Spinal cord (tissue), 10 donors: Measurements from ENCODE around the gene PSME3. TPM values are rescaled to one million over a fixed set of nuclear protein-coding genes. Genes with fewer than 3 reads are reported as not detected.
A peak's percentile ranks its signal among the peaks of the same experiment; 100 is the strongest.
"Not testable (repeated sequence)": the region's sequence is repeated elsewhere in the genome, so short reads cannot be mapped to it uniquely, and the experiment has no call there.

ENCODE experiments used
- DNase-seq, 6 donors: peaks; one replicate each; pipeline versions ENCODE4 v3.0.0 to v3.0.0-alpha.2; 2013 to 2015; ENCODE audit warnings: low spot score in 6 of 6, low read depth in 4 of 6
- H3K27ac ChIP-seq: one replicate; pipeline ENCODE4 v1.5.1; 2013; ENCODE audit warnings: low read depth, low read length, control low read depth
- H3K27me3 ChIP-seq: one replicate; pipeline ENCODE4 v1.6.1; 2013; ENCODE audit warnings: low read length; ENCODE audit not compliant: control insufficient read depth, insufficient read depth
- H3K36me3 ChIP-seq: one replicate; pipeline ENCODE4 v1.6.1; 2013; ENCODE audit warnings: low read length; ENCODE audit not compliant: control insufficient read depth, insufficient read depth
- H3K4me1 ChIP-seq: one replicate; pipeline ENCODE4 v1.6.1; 2013; ENCODE audit warnings: low read length; ENCODE audit not compliant: control insufficient read depth, insufficient read depth
- H3K4me3 ChIP-seq: one replicate; pipeline ENCODE4 v1.5.1; 2013; ENCODE audit warnings: low read depth, low read length, control low read depth
- H3K9me3 ChIP-seq: one replicate; pipeline ENCODE4 v1.6.1; 2013; ENCODE audit warnings: low read length; ENCODE audit not compliant: control insufficient read depth, insufficient read depth
- WGBS: methylation state at CpG from one replicate; pipeline ENCODE4 v1.1.5; 2013; ENCODE audit warnings: missing lambda C conversion rate; ENCODE audit not compliant: insufficient coverage; 5-methylcytosine and 5-hydroxymethylcytosine counted together
- polyA plus RNA-seq, 2 donors: library from polyadenylated mRNA; unstranded; fragments of 120-200 nt; gene quantifications; one replicate each; pipeline ENCODE4 v1.2.1, GENCODE V29; 2013; ENCODE audit not compliant: insufficient read length in 2 of 2
- small RNA-seq: library from RNA; depleted of rRNA; stranded (forward); fragments of <200 nt; gene quantifications from one replicate; pipeline ENCODE3, GENCODE V24; 2014; ENCODE audit warnings: low replicate concordance
- total RNA-seq, 2 donors: library from RNA; depleted of rRNA in 1 of 2; stranded (reverse); fragments of 120-200 nt in 1 of 2; fragments of >200 nt in 1 of 2; gene quantifications; one replicate each; pipeline versions ENCODE4 v1.2.3 to v1.2.4, GENCODE V29; 2013 to 2014
- donor health status: healthy.

The PSME3 gene
- total and polyA plus RNA-seq, 4 donors: 55.8 to 98.5 (median 77.9) TPM

GRCh38 chr17:42882166-42882565 is 49.0 kb downstream of the PSME3 start:
- no peak overlapping the region for H3K4me3 ChIP-seq
- H3K9me3 ChIP-seq: no peaks in the 10 kb centered on the region
- H3K27me3 ChIP-seq: peaks cover 15% of the 10 kb centered on the region
- no peak for DNase-seq
- peaks cover 18% of the 10 kb centered on the region for H3K4me1 ChIP-seq
- H3K27ac ChIP-seq: no peak overlapping the region
- 95% methylated on average over 7 of the region's 8 CpGs for WGBS
- H3K36me3 ChIP-seq: no peaks in the 10 kb centered on the region

GRCh38 chr17:42883802-42884558 is 50.8 kb downstream of the PSME3 start:
- H3K27me3 ChIP-seq: peaks cover 4% of the 10 kb centered on the region
- no peak for DNase-seq
- H3K4me1 ChIP-seq: peaks cover 18% of the 10 kb centered on the region
- WGBS: 93% methylated on average over 3 of the region's 7 CpGs
- no peak overlapping the region for H3K4me3 ChIP-seq
- H3K27ac ChIP-seq: no peak overlapping the region
- H3K36me3 ChIP-seq: no peaks in the 10 kb centered on the region
- no peaks in the 10 kb centered on the region for H3K9me3 ChIP-seq

- not testable (repeated sequence) for H3K36me3 ChIP-seq, H3K27me3 ChIP-seq, DNase-seq, H3K4me3 ChIP-seq, H3K9me3 ChIP-seq, H3K27ac ChIP-seq
- WGBS: 100% methylated on average over 1 of the region's 3 CpGs
- peaks cover 12% of the 10 kb centered on the region for H3K4me1 ChIP-seq
These were observed 52.6 kb downstream of the PSME3 start for GRCh38 chr17:42885806-42886205.

- Histone ChIP-seq H3K27me3 (no peaks in the 10 kb centered on the region), H3K27ac (no peak overlapping the region), H3K9me3 (no peaks in the 10 kb centered on the region), H3K4me1 (peaks cover 9% of the 10 kb centered on the region), H3K36me3 (no peaks in the 10 kb centered on the region), H3K4me3 (no peak overlapping the region)
- 65% methylated on average over 13 of the region's 15 CpGs for WGBS
- DNase-seq: no peak
These were observed 53.3 kb downstream of the PSME3 start for GRCh38 chr17:42886283-42887176.

- peaks cover 15% of the 10 kb centered on the region for H3K4me1 ChIP-seq
- no peak for DNase-seq
- no peak overlapping the region for H3K27ac ChIP-seq
- H3K9me3 ChIP-seq: no peaks in the 10 kb centered on the region
- H3K36me3 ChIP-seq: no peaks in the 10 kb centered on the region
- H3K4me3 ChIP-seq: no peak overlapping the region
- H3K27me3 ChIP-seq: no peaks in the 10 kb centered on the region
- 90% methylated on average over 6 of the region's 7 CpGs for WGBS
These were observed 56.6 kb downstream of the PSME3 start for GRCh38 chr17:42889809-42890208.

GRCh38 chr17:42891539-42892152 is 58.4 kb downstream of the PSME3 start:
- Histone ChIP-seq H3K27me3 (no peaks in the 10 kb centered on the region), H3K4me1 (peaks cover 14% of the 10 kb centered on the region), H3K27ac (peak overlapping the region; percentile 52), H3K36me3 (no peaks in the 10 kb centered on the region), H3K4me3 (no peak overlapping the region), H3K9me3 (no peaks in the 10 kb centered on the region)
- peak in 1 of 6 donors; percentile 30 for DNase-seq
- WGBS: 30% methylated on average over 9 of the region's 10 CpGs

GRCh38 chr17:42893359-42893758 is 60.2 kb downstream of the PSME3 start:
- DNase-seq: no peak
- peaks cover 11% of the 10 kb centered on the region for H3K4me1 ChIP-seq

More at GRCh38 chr17:42893359-42893758, 60.2 kb downstream of the PSME3 start:
- Histone ChIP-seq H3K27ac (no peak overlapping the region), H3K4me3 (no peak overlapping the region), H3K9me3 (no peaks in the 10 kb centered on the region), H3K27me3 (no peaks in the 10 kb centered on the region), H3K36me3 (no peaks in the 10 kb centered on the region)
- 80% methylated on average over 1 of the region's 4 CpGs for WGBS

Small RNA genes within 50 kb of the gene (small RNA-seq; reads per million reads assigned to genes)
- gene MIR6781 (not detected), gene RNU6-287P (not detected)

Other genes starting within 250 kb of the PSME3 start
- gene RETREG3, start 224.0 kb upstream of the PSME3 start, total RNA-seq: 10 to 100 TPM; 41.1 to 50.4 TPM
- gene RETREG3, start 224.0 kb upstream of the PSME3 start, polyA plus RNA-seq: 10 to 100 TPM; 30.0 to 41.7 TPM
- gene TUBG1, start 223.7 kb upstream of the PSME3 start, total RNA-seq: 10 to 100 TPM; 17.0 to 42.9 TPM
- gene TUBG1, start 223.7 kb upstream of the PSME3 start, polyA plus RNA-seq: 10 to 100 TPM; 56.9 to 67.4 TPM
- gene TUBG2, start 174.1 kb upstream of the PSME3 start, total RNA-seq: 10 to 100 TPM; 21.1 to 26.9 TPM
- gene TUBG2, start 174.1 kb upstream of the PSME3 start, polyA plus RNA-seq: 10 to 100 TPM; 62.2 to 85.6 TPM
- gene PLEKHH3, start 156.4 kb upstream of the PSME3 start, total RNA-seq: 10 to 100 TPM in 1 of 2 donors, 1 to 10 TPM in 1; 5.5 to 23.7 TPM
- gene PLEKHH3, start 156.4 kb upstream of the PSME3 start, polyA plus RNA-seq: 10 to 100 TPM; 16.9 to 26.4 TPM
- gene CCR10, start 151.6 kb upstream of the PSME3 start, total RNA-seq: 1 to 10 TPM; 1.3 to 4.4 TPM
- 1 to 10 TPM; 2.7 to 5.2 TPM for gene CCR10, start 151.6 kb upstream of the PSME3 start, polyA plus RNA-seq
- gene CNTNAP1, start 150.9 kb upstream of the PSME3 start, total RNA-seq: 10 to 100 TPM; 19.8 to 70.9 TPM
- 10 to 100 TPM; 55.1 to 62.9 TPM for gene CNTNAP1, start 150.9 kb upstream of the PSME3 start, polyA plus RNA-seq
- 10 to 100 TPM; 28.7 to 42.5 TPM for gene EZH1, start 88.4 kb upstream of the PSME3 start, total RNA-seq
- 10 to 100 TPM; 43.0 to 53.5 TPM for gene EZH1, start 88.4 kb upstream of the PSME3 start, polyA plus RNA-seq
- 100 to 1,000 TPM in 1 of 2 donors, 10 to 100 TPM in 1; 25.2 to 106 TPM for gene RAMP2, start 72.2 kb upstream of the PSME3 start, total RNA-seq
- gene RAMP2, start 72.2 kb upstream of the PSME3 start, polyA plus RNA-seq: 100 to 1,000 TPM in 1 of 2 donors, 10 to 100 TPM in 1; 79.3 to 100 TPM
- gene VPS25, start 59.9 kb upstream of the PSME3 start, total RNA-seq: 100 to 1,000 TPM in 1 of 2 donors, 10 to 100 TPM in 1; 39.6 to 106 TPM
- gene VPS25, start 59.9 kb upstream of the PSME3 start, polyA plus RNA-seq: 10 to 100 TPM; 54.1 to 64.9 TPM
- gene WNK4, start 52.8 kb upstream of the PSME3 start, total RNA-seq: 10 to 100 TPM in 1 of 2 donors, 1 to 10 TPM in 1; 3.5 to 11.2 TPM
- 10 to 100 TPM in 1 of 2 donors, 1 to 10 TPM in 1; 1.9 to 14.1 TPM for gene WNK4, start 52.8 kb upstream of the PSME3 start, polyA plus RNA-seq
- gene COA3, start 34.7 kb upstream of the PSME3 start, total RNA-seq: 100 to 1,000 TPM in 1 of 2 donors, 10 to 100 TPM in 1; 83.3 to 152 TPM
- gene COA3, start 34.7 kb upstream of the PSME3 start, polyA plus RNA-seq: 100 to 1,000 TPM; 126 to 127 TPM
- 1 to 10 TPM in 1 of 2 donors, under 1 TPM in 1; 0.50 to 1.3 TPM for gene CNTD1, start 34.5 kb upstream of the PSME3 start, total RNA-seq
- 1 to 10 TPM; 1.3 to 2.8 TPM for gene CNTD1, start 34.5 kb upstream of the PSME3 start, polyA plus RNA-seq
- 10 to 100 TPM; 72.9 to 87.0 TPM for gene BECN1, start 9.1 kb upstream of the PSME3 start, total RNA-seq
- 10 to 100 TPM; 60.5 to 65.1 TPM for gene BECN1, start 9.1 kb upstream of the PSME3 start, polyA plus RNA-seq
- 1 to 10 TPM; 1.2 to 1.3 TPM for gene AOC2, start 11.2 kb downstream of the PSME3 start, total RNA-seq
- gene AOC2, start 11.2 kb downstream of the PSME3 start, polyA plus RNA-seq: 1 to 10 TPM; 3.3 to 4.1 TPM
- 1 to 10 TPM; 2.7 to 6.2 TPM for gene AOC3, start 17.8 kb downstream of the PSME3 start, total RNA-seq
- 1 to 10 TPM; 2.9 to 3.0 TPM for gene AOC3, start 17.8 kb downstream of the PSME3 start, polyA plus RNA-seq
- gene G6PC1, start 67.4 kb downstream of the PSME3 start, total RNA-seq: under 1 TPM in 1 of 2 donors, not detected in 1; 0.06 TPM
- under 1 TPM; 0.05 to 0.11 TPM for gene G6PC1, start 67.4 kb downstream of the PSME3 start, polyA plus RNA-seq
- 10 to 100 TPM; 20.8 to 34.6 TPM for gene AARSD1, start 131.1 kb downstream of the PSME3 start, total RNA-seq
- 10 to 100 TPM; 69.2 to 91.2 TPM for gene AARSD1, start 131.1 kb downstream of the PSME3 start, polyA plus RNA-seq
- gene PTGES3L, start 146.7 kb downstream of the PSME3 start, total RNA-seq: 1 to 10 TPM; 1.5 to 1.8 TPM
- gene PTGES3L, start 146.7 kb downstream of the PSME3 start, polyA plus RNA-seq: 1 to 10 TPM; 6.6 to 8.2 TPM
- 10 to 100 TPM; 12.2 to 12.5 TPM for gene RUNDC1, start 147.2 kb downstream of the PSME3 start, total RNA-seq
- 10 to 100 TPM; 21.0 to 21.3 TPM for gene RUNDC1, start 147.2 kb downstream of the PSME3 start, polyA plus RNA-seq
- 1,000 to 10,000 TPM in 1 of 2 donors, 100 to 1,000 TPM in 1; 670 to 1,375 TPM for gene RPL27, start 165.0 kb downstream of the PSME3 start, total RNA-seq
- 1,000 to 10,000 TPM in 1 of 2 donors, 100 to 1,000 TPM in 1; 939 to 1,002 TPM for gene RPL27, start 165.0 kb downstream of the PSME3 start, polyA plus RNA-seq
- gene IFI35, start 173.4 kb downstream of the PSME3 start, total RNA-seq: 10 to 100 TPM in 1 of 2 donors, 1 to 10 TPM in 1; 8.5 to 32.5 TPM
- gene IFI35, start 173.4 kb downstream of the PSME3 start, polyA plus RNA-seq: 10 to 100 TPM in 1 of 2 donors, 1 to 10 TPM in 1; 9.2 to 12.9 TPM
- gene VAT1, start 189.0 kb downstream of the PSME3 start, total RNA-seq: 100 to 1,000 TPM in 1 of 2 donors, 10 to 100 TPM in 1; 80.8 to 139 TPM
- 100 to 1,000 TPM; 225 to 239 TPM for gene VAT1, start 189.0 kb downstream of the PSME3 start, polyA plus RNA-seq
- 10 to 100 TPM; 19.2 to 25.5 TPM for gene RND2, start 191.8 kb downstream of the PSME3 start, total RNA-seq
- 10 to 100 TPM; 81.8 to 86.9 TPM for gene RND2, start 191.8 kb downstream of the PSME3 start, polyA plus RNA-seq